Measurements from ENCODE around the gene MAMSTR.

The MAMSTR gene

GRCh38 chr19:48676487-48676886 lies 43.0 kb downstream of the MAMSTR start:
- no peak for TF ChIP-seq CTCF (IDR thresholded peaks at IDR 0.05; ENCODE audit: low read depth, low read length, missing control alignments)
- in situ Hi-C loops (cut with HindIII; ENCODE audit: low sequenced_read_pairs): loop anchor here (10.0 kb wide), 1 partner anchor 118 kb away; no protein-coding TSS in a partner anchor
- DNase-seq (ENCODE audit: low read depth): no peak
- H3K4me3 ChIP-seq (ENCODE audit: low read depth, low read length): no peak overlapping the region

- in situ Hi-C loops (cut with HindIII; ENCODE audit: low sequenced_read_pairs): loop anchor here (10.0 kb wide), 1 partner anchor 120 kb away; no protein-coding TSS in a partner anchor
- DNase-seq (ENCODE audit: low read depth): peak; percentile 65
- no peak overlapping the region for H3K4me3 ChIP-seq (ENCODE audit: low read depth, low read length)
- peak; percentile 88 for TF ChIP-seq CTCF (IDR thresholded peaks at IDR 0.05; ENCODE audit: low read depth, low read length, missing control alignments)
Observed at GRCh38 chr19:48674921-48675824, 44.4 kb downstream of the MAMSTR start.

- in situ Hi-C loops (cut with HindIII; ENCODE audit: low sequenced_read_pairs): loop anchor here (10.0 kb wide), 1 partner anchor 120 kb away; no protein-coding TSS in a partner anchor
- DNase-seq (ENCODE audit: low read depth): no peak
- TF ChIP-seq CTCF (IDR thresholded peaks at IDR 0.05; ENCODE audit: low read depth, low read length, missing control alignments): no peak
- H3K4me3 ChIP-seq (ENCODE audit: low read depth, low read length): no peak overlapping the region
Observed at GRCh38 chr19:48674216-48674809, 45.2 kb downstream of the MAMSTR start.

- H3K4me3 ChIP-seq (ENCODE audit: low read depth, low read length): no peak overlapping the region
- in situ Hi-C loops (cut with HindIII; ENCODE audit: low sequenced_read_pairs): loop anchor here (10.0 kb wide), 1 partner anchor 121 kb away; no protein-coding TSS in a partner anchor
- TF ChIP-seq CTCF (IDR thresholded peaks at IDR 0.05; ENCODE audit: low read depth, low read length, missing control alignments): no peak
- no peak for DNase-seq (ENCODE audit: low read depth)
Observed at GRCh38 chr19:48673436-48674100, 46.0 kb downstream of the MAMSTR start.

- H3K4me3 ChIP-seq (ENCODE audit: low read depth, low read length): no peak within 1 kb of the TSS
- in situ Hi-C loops (cut with HindIII; ENCODE audit: low sequenced_read_pairs): loop anchor here (10.0 kb wide), 1 partner anchor 122 kb away; no protein-coding TSS in a partner anchor
- TF ChIP-seq CTCF (IDR thresholded peaks at IDR 0.05; ENCODE audit: low read depth, low read length, missing control alignments): no peak
- DNase-seq (ENCODE audit: low read depth): no peak
Observed at GRCh38 chr19:48672994-48673393, 46.5 kb downstream of the MAMSTR start, which contains the start of gene NTN5. TSS of gene NTN5 (minus strand) at chr19:48673017. CDS start at chr19:48670986, 2,031 bp downstream.

- TF ChIP-seq CTCF (IDR thresholded peaks at IDR 0.05; ENCODE audit: low read depth, low read length, missing control alignments): no peak
- in situ Hi-C loops (cut with HindIII; ENCODE audit: low sequenced_read_pairs): loop anchor here (10.0 kb wide), 1 partner anchor 123 kb away; no protein-coding TSS in a partner anchor
- no peak overlapping the region for H3K4me3 ChIP-seq (ENCODE audit: low read depth, low read length)
- no peak for DNase-seq (ENCODE audit: low read depth)
Observed at GRCh38 chr19:48671446-48671995, 48.0 kb downstream of the MAMSTR start.

All from astrocyte of the cerebellum (primary cell).